ENCODE results near the gene PRKAR2B.
"Not testable (repeated sequence)": the region's sequence is repeated elsewhere in the genome, so short reads cannot be mapped to it uniquely, and the experiment has no call there.

PRKAR2B gene

DNA sequence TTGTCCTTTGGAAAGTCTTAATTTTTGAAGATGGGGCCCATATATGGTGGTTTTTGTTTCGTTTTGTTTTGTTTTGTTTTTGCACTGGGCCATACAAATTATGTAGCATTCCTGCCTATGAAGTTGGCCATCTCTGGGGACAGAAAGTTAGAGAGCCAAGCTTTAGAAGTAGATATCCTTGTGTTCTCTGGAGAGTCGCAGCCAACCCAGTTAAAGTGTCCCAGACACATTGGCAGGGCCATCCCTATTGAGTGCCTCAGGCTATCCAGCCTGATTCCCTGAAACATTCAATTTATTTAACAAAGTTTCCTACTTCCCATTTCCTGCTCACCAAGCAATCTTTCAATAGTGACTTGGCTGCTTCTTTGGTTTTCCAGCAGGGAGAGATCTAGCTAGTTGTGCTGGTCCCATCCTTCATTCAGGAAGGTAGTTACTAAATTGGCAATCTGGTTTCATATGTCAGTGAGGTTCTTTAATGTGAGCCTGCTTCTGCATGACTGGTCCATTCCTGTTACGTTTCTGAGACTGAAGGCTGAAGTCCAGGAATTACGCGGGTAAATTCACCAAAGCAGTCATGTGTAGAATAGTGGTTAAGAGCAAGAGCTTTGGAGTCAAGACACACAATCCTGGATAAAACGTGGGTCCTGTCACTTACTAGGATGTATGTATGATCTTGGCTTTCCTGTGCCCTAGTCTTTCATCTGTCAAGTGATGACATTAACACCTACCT lies 75.0 kb downstream of the PRKAR2B start:
- DNase-seq (ENCODE audit: low read depth): no peak

DNA sequence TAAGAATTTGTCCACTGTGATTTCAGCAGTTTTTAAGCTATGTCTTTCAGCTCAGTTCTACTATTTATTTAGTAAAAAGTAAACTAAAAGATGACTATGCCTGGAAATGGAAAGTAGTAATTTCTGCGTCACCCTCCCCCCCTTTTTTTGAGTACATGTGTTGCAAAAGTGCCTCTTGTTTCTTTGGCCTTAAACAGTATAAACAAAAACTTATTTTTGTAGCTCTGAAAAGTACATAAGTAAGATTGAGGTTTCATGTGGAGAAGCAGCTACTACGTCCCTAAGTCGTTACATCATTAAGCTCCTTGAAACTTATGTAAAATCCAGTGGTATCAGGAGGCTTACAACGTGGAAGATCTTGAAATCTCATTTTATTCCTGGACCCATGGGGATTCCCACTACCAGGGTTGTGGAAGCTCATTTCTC lies 78.0 kb downstream of the PRKAR2B start:
- DNase-seq (ENCODE audit: low read depth): no peak

DNA sequence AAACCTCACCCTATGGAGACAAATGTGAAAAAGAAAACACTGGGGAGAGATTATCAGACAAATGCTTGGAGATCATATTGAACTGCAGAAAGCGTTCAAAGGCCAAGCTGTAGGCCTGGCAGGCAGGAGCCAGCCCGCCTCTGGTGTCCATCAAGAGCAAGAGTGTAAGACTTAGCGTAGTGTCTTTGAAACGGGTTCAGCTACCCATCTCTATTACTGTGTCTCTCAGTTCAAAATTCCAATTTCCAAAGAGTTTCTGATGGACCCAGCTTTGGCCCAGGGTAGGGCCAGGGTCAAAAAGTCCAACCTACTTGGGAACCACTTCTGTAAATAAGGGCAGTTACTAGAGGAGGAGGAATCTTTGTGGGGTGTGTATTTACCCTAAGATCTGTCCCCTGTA lies 78.9 kb downstream of the PRKAR2B start:
- no peak for DNase-seq (ENCODE audit: low read depth)

DNA sequence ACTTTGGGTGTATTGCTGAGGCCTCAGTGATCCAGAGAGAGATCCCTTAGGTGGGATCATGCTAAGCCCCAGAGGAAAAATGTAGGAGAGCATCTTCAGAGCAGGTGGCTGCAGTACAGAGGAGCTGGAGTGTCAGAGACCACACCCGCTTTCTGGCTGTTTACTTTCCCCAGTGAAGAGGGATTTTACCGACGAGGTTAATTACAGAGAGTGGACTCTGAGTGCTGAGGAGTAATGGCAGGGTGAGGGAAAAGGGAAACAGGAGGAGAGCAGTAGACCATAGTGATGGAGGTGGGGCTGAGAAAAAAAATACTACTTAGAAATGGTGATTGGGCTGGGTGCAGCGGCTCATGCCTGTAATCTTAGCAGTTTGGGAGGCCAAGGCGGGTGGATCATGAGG lies 81.0 kb downstream of the PRKAR2B start:
- no peak for DNase-seq (ENCODE audit: low read depth)

DNA sequence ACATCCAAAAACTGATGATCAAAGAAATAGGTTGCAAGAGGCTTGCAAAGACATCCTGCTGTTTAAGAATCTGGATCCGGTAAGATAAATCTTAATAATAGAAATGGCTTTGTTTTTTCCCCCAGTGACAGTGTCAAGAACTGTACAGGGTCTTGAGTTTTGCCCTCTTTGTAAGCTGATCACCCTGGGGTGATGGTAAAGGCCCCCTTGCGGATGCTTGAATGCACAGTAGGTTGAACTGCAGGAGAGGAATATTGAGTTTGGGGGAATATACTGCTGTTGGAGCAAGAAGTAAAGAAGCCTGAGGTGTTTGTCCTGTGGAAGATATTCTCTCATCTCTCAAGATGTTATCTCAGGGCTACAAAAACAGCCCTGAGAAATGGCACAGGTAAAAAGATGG lies 83.7 kb downstream of the PRKAR2B start:
- no peak for DNase-seq (ENCODE audit: low read depth)

DNA sequence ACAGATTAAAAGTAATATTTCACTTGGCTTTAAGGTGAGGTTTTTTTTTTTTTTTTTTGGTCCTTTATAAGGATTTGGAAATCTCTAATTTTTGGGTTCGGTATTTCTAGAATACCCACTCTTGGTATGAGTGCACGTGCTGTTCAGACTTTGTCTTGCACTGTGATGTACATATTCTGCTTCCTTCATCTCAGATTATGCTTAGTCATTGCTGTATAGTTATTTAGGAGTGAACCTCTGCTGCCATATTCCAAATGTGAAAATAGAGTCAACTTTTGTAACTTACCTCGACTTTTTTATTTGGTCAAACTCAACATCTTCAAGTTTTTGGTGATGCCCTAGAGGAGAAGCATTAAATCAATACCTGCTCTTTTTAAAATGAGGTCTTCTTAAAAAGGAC lies 84.2 kb downstream of the PRKAR2B start:
- no peak for DNase-seq (ENCODE audit: low read depth)

DNA sequence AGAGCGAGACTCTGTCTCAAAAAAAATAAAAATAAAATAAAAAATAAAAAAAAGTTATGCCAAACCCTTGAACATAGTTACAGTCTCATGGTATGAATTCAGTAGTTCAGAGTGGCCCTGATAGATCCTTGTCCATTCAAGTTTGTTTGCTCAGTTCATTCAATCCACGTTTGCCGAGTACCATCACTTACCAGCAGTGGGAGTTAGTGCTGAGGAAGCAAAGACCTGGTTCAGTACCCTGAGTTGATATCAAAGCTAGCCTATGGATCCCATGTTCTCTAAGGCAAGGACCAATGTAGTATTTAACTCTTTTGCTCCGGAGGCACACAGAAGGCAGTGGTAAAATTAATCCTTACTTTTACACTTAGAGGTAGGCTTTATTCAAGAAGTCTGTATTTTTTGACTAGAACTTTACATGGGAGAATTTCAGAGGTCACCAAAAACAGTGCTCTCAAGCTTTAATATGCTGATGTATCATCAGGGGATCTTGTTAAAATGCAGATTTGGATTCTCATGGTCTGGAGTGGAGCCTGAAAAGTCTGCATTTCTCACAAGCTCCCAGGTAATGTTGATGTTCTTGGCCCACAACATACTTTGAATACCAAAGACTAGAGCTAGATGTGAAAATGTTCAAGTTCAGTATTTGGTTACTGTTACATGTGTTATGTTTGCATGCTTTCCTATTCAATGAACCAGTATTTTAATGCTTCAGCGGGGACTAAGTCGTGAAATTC lies 86.1 kb downstream of the PRKAR2B start:
- DNase-seq (ENCODE audit: low read depth): no peak

DNA sequence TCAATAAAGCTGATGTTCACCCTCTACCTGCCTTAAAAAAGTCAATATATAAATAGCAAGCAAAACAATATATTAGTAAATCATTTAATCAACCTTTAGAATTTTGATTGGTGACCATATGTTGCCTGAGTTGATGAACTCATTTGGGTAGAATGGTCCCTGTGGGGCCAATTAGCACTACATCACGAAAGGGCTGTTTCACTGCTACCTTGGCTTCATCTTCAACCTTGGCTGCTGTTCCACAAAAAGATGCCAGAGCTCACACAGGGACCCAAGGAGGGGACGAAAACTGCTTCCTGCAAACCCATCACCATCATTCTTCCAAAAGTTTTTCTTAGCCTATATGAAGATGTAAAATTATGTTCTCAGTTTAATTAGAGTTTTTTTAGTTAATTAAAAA lies 88.9 kb downstream of the PRKAR2B start:
- no peak for DNase-seq (ENCODE audit: low read depth)

DNA sequence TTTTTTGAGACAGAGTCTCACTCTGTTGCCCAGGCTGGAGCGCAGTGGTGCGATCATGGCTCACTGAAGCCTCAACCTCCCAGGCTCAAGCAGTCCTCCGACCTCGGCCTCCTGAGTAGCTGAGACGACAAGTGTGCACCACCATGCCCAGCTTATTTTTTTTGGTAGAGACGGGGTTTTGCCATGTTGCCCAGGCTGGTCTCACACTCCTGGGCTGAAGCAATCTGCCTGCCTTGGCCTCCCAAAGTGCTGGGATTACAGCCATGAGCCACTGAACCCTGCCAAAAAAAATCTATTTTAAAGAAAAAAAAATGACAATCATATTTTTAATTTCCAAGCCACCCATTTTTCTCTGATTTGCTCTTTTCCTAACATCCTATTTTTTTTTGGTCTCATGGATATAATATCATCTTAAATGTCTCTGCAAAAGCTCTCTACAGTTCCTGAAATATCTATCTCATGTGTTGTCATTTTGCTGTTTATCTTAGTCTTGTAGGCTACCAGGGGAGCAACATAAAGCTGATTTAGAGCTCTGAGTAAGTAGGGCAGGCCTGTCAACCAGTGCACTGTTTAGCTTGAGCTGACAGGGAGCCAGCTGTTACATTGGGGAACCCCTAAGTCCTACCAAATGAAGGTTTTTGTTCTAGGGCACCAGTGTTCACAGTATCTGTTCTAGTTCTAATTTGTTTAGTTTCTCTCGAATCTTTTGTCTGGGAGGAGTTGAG lies 94.4 kb downstream of the PRKAR2B start:
- no peak for DNase-seq (ENCODE audit: low read depth)

DNA sequence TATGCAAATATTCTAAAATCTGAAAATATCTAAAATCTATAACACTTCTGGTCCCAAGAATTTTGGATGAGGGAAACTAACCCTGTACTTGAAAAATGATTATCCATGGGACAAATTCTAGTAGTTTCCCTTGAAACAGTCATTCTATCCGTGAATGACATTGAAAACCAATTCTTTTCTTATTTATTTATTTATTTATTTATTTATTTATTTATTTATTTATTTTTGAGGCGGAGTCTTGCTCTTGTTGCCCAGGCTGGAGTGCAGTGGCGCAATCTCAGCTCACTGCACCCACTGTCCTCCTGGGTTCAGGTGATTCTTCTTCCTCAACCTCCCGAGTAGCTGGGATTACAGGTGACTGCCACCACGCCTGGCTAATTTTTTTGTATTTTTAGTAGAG lies 99.4 kb downstream of the PRKAR2B start:
- DNase-seq (ENCODE audit: low read depth): not testable (repeated sequence)

DNA sequence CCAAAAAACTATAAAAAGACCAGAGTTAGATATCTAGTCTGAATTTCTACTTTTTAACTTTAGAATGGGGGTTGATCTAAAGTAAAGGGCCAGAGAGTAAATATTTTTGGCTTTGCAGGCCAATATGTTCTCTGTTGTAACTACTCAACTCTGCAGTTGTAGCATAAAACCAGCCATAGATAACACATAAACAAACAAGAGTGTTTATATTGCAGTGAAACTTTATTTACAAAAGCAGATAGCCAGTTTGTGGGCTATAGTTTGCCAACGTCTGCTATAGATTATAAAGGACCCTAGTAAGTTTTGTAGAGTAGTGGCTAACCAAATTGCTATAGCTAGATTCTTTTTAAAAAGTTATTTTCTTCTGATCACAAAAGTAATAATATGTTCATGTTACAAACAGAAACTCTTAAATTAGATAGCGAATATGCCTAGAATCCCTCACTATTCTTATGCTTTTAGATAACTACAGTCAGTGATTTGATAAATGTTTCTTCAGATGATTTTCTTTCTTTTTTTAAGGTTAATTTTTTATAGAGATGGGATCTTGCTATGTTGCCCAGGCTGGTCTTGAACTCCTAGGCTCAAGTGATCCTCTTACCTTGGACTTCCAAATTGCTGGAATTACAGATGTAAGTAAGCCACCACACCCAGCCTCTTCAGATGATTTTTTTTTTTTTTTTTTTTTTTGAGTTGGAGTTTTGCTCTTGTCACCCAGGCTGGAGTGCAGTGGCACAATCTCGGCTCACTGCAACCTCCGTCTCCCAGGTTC lies 100.7 kb downstream of the PRKAR2B start:
- no peak for DNase-seq (ENCODE audit: low read depth)

DNA sequence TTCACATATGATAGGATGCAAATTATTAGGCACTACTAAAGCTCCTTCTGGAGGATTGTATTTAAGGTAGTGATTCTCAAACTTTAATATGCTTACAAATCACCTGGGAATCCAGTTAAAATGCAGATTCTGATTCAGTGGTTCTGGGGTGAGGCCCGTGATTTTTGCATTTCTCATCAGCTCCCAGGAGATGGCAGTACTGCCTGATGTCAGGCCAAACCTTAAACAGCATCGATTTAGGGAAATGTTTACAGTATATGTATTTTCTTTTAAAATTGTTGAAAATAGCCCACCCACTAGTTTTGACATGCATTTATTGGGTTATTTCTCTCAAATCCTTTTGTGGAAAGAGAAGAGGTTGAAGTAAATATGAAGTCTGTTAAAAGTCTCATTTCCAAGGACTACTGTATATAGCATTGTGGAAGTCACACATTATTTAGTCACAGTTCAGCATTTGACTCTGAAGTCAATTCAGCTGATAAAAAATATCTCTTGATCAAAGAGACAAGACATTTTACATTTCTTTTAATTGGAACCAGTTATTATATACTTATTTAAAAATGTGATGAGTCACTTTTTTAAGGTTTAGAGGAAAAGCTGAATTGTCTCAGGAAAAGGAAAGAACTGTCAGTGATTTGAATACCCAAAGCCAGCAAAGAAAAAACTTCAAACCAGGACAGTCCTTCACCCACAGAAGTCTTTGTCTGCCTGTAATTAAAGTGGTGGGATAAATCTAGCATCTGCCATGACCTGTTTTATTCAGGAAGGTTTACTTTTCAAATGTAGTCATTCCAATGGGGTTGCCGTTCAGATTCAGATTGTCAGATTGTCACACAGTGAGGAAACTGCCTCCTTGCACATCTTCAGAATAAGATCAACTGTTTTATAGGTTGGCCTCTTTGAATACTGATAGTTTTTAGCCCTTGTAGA lies 103.2 kb downstream of the PRKAR2B start:
- no peak for DNase-seq (ENCODE audit: low read depth)

DNA sequence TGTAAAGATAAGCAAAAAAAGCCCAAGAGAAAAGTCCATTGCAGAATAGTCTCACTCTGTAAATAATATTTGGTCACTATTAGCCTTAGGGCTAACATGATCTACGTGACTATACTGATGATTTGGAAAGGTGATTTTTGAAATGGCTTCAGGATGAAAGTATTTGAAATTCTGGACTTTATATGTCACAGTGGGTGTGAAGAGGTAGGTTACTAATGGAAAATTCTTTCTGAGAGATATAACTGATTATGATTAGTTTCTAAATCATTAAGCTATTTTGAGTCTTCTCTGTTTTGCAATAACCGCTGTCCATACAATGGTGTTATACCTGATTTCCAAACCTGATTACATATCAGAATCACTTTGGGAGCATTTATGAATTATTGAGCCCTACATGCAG lies 104.2 kb downstream of the PRKAR2B start:
- DNase-seq (ENCODE audit: low read depth): no peak

DNA sequence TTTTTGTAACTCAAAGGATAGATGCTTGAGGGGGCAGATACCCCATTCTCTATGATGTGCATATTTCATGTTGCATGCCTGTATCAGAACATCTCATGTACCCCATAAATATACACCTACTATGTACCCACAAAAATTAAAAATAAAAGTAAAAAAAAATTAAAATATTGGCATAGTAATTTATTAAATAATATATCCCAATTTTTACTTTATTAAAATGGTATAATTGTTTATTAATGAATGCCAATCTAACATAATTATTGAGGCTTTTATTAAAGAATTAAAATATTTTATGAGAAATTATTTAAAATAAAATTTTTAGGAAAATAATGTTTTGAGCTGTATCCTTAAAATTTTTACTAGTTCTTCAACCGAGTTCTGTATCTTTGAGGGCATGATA lies 105.4 kb downstream of the PRKAR2B start:
- no peak for DNase-seq (ENCODE audit: low read depth)

DNA sequence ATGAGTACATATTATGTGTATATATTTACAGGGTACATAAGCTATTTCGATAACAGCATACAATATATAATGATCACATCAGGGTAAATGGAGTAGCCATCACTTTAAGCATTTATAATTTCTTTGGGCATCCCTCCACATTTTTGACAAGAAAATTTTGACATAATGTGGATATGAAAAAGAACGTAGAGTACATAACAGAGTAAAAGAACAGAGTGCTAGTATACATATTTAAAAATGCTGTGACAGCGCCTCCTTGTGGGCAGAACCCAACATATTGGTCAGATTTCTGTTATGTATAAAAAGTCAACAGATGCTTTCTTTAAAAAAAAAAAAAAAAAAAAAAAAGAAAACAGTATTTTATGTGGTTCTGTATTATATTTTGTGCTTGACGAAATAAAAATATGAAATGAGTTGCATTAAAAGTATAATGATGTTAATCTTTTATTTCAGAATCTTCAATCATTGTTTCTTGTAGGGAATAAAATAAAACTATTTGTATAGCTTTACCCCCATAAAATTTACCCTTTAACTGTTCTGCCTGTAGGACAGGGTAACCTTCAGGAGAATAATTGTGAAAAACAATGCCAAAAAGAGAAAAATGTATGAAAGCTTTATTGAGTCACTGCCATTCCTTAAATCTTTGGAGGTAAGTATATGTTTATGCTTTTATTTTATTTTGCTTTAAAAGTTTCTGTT lies 106.0 kb downstream of the PRKAR2B start:
- peak; percentile 53 for DNase-seq (ENCODE audit: low read depth)

DNA sequence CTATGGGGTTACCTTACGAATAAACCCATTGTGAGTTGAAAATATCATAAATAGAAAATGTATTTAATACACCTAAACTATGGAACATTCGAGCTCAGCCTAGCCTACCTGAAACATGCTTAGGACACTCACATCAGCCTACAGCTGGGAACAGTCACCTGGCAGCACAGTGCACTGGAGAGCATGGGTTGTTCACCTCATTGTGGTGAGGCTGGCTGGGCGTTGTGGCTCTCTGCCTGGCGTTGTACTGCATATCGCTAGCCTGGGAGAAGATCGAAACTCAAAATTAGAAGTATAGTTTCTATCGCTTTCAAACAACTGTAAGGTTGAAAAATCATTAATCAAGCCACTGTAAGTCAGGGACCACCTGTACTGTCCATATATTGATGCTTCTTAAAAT lies 107.0 kb downstream of the PRKAR2B start:
- no peak for DNase-seq (ENCODE audit: low read depth)

DNA sequence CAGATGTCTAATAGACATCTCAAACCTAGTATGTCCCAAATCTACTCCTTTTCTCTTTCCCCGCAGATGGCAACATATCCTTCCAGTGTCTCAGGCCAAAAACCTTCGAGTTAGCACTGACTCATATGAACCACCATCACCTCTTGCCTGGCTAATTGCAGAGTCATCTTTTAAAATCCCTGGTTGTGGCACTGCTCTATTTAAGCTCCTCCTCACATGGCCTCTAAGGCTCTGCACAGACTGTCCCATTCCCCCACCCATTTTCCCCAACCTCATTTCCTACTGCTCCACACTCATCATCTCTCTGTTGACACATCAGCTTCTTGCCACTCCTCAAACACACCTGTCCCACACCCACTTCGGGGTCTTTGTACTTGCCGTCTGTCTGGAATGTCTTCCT lies 107.5 kb downstream of the PRKAR2B start:
- no peak for DNase-seq (ENCODE audit: low read depth)

DNA sequence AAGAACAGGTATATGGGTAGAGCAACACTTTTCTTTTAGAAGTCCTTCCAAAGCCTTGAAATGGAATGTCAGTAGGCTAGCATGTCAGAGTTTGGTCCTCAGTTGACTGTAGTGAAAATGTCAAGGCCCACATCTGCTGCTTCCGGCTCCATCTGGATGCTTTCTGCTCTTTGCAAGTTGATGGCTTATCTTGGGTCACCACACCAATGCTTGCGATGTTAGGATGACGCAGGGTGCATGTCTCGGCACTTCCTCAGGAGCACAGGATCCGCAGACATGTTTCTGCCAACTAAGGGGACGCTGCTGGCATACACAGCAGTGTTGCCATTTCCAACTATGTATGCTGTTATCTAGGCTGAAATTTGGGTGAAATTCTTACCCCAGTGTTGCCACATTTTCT lies 110.3 kb downstream of the PRKAR2B start:
- no peak for DNase-seq (ENCODE audit: low read depth)

DNA sequence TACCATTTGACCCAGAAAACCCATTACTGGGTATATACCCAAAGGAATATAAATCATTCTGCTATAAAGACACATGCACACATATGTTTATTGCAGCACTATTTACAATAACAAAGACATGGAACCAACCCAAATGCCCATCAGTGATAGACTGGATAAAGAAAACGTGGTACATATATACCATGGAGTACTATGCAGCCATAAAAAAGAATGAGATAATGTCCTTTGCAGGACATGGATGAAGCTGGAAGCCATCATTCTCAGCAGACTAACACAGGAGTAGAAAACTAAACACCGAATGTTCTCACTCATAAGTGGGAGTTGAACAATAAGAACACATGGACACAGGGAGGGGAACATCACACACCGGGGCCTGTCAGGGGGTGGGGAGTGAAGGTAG lies 111.2 kb downstream of the PRKAR2B start:
- not testable (repeated sequence) for DNase-seq (ENCODE audit: low read depth)

DNA sequence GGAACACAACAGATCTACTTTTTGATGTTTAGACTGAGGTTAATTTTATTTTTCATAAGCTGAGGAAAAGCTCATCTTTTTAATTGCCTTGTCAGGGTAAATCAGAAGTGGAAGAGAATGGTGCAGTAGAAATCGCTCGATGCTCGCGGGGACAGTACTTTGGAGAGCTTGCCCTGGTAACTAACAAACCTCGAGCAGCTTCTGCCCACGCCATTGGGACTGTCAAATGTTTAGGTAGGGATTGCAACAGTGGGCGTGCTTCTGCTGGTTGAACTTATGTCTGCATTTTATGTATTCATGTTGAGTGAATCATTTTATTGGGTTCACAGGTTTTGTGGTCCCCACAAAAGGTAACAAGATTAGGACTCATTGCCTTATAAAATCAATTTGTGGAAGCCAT lies 112.6 kb downstream of the PRKAR2B start:
- DNase-seq (ENCODE audit: low read depth): no peak

DNA sequence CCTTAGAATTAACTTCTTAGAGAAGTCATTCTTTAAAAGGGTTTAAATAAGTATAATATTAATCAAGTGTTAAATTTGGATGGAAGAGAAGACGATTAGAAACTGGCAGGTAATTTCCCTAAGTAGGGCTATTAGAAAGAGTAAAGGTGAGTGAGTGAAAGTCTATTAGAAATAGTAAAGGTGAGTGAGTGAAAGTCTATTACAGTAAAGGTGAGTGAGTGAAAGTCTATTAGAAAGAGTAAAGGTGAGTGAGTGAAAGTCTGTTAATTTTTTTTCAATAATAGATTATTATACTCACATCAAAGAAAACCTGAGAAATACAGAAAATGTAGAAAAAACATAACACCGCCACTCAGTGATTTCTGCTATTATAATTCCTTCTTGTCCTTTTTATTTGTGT lies 113.5 kb downstream of the PRKAR2B start:
- DNase-seq (ENCODE audit: low read depth): no peak
